NCI-H1417 (cell line): Measurements from ENCODE around the gene PLCD1.
"Not testable (repeated sequence)": the region's sequence is repeated elsewhere in the genome, so short reads cannot be mapped to it uniquely, and the experiment has no call there.

Source experiments
- DNase-seq, 3 experiments: peaks; one replicate each; lab custom pipeline; 2025; lab: John Stamatoyannopoulos, UW

The PLCD1 gene

DNA sequence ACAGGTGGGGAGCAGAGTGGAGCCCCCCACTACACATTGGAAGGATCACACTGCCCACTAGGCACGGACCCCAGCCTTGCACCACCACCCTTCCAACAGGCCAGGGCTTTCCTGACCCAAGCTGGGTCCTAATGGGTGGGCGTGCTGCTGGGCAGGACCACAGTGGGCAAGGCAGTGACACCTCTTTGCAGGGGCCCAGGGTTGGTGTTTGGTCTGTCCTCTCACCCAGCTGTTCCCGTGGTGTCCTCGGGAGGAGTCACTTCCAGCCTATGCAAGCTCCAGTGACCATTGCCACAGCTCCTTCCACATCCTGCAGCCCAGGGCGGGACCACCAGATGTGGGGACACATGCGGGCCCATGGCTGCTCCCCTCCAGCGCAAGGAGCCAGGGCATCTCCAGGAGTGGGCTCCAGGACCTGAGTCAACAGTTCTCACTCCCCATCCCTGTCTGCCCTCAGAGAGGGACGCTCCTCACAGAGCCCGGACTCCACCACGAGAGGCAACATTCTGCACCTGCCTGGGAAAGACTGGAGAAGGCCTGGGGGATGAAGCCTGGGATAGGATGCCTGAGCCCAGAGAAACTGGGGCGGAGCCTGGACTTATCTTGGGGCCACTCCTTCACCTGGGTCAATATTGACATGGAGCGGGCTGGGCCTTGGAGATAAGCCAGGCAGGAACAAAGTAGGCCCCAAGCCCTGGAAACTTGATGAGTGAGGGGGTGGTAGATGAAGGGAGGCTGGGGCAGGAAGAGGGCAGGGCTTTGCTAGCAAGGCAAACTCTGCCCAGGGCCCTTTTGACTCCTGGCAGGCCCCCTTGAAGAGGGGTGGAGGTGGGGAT, 42.7 kb downstream of the PLCD1 start:
- peak in 2 of 3 experiments; percentile 3 to 8 for DNase-seq

DNA sequence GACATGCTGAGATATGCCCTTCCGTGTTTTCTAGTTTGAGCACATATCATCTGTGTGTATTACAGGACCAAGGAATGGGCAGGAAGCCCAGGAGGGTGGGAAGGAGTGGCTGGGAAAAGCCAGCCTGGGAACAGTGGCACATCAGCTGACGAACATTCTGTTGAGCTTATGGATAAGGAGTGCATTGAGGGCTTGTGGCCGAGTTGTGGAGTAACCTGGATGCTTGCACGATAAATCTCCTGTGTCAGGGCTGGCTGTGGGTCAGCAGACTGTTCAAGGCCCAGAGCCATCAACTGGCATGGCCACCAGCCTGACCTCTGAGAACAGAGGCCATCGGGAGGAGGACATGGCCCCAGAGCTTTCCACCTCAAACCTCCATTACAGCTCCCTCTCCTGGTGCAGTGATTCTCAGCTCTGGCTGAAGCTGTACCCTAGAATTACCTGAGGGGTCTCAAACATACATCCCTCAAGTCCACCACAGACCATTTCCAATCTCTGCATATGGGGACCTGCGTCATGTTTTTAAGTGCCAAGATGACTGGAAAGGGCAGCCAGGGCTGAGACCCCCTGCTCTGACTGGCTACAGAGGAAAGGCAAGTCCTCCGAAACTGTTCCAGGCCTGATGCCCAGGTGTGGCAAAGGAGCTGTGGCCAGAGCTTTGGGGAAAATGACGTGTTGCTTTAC, 43.7 kb downstream of the PLCD1 start:
- DNase-seq = no peak

GRCh38 chr3:37984596-37984995, 44.8 kb downstream of the PLCD1 start:
- no peak for DNase-seq

- DNase-seq = no peak
Measured at GRCh38 chr3:37984051-37984450, 45.4 kb downstream of the PLCD1 start.

DNA sequence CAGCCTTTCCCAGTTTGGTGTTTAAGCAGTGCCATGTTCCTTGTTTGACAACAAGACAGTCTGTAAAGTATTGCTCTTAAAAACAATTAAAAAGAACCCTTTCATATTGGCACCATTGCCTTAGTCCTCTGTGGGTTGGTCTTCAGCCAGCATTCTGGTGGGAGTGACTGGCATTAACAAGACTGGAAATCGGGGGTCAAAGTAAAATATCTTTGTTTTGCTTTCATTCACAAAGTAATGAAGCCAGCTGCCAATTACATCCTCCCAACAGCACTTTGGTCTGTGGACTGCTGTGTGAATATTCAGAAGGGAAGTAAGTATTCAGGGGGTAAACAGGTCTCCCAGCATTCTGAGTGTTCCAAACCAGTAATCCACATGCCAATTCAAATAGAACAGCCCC, 47.1 kb downstream of the PLCD1 start:
- no peak for DNase-seq

DNA sequence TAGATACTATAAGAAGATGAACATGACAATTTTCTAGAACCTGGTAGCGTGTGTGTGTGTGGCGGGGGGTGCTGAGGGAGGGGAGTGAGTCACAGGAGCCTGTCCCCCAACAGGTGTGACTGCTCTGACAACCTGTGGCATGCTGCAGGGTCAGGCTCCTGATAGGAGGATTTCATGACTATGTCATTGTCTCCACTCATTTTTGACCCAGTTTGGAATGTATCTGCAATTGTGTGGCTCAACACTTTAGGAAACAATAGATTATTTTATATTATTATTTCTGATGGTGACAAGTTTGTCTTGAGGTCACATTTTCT, 48.1 kb downstream of the PLCD1 start:
- no peak for DNase-seq

GRCh38 chr3:37980462-37981347, 48.7 kb downstream of the PLCD1 start:
- DNase-seq = no peak

DNA sequence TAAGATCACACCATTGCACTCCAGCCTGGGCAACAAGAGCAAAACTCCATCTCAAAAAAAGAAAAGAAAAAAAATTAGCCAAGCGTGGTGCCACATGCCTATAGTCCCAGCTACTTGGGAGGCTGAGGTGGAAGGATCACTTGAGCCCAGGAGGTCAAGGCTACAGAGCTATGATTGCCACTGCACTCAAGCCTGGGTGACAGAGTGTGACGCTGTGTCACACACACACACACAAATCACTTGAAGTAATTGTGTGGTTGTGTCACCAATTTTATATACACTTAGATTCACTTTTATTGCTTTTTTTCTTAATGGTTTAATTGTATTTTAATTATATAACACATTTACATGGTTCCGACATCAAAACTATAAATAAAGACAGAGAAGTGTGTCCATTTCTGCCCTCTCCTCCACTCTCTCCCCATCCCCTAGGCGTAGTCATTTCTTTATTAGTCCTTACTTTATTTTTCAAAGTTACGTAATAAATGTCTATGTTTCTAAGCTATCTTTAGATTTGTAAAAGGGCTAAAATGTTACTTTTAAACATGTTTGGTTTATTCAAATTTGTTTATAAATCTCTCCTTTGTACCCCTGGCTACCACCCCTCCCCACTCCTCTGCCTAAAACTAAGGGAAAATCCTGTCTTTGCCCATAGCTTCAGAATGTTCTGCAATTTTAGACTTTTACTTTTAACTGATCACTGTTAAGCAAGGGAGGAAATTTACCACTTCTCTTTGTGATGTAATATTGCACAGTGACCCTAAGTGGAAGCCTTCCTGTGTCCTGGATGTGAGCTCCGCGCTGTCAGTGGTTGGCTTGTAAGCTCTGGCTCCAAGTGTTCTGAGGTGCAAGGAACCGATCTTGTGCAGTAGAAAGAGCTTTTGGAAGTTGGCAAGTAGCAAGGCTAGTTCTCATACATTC, 49.6 kb downstream of the PLCD1 start:
- no peak for DNase-seq

DNA sequence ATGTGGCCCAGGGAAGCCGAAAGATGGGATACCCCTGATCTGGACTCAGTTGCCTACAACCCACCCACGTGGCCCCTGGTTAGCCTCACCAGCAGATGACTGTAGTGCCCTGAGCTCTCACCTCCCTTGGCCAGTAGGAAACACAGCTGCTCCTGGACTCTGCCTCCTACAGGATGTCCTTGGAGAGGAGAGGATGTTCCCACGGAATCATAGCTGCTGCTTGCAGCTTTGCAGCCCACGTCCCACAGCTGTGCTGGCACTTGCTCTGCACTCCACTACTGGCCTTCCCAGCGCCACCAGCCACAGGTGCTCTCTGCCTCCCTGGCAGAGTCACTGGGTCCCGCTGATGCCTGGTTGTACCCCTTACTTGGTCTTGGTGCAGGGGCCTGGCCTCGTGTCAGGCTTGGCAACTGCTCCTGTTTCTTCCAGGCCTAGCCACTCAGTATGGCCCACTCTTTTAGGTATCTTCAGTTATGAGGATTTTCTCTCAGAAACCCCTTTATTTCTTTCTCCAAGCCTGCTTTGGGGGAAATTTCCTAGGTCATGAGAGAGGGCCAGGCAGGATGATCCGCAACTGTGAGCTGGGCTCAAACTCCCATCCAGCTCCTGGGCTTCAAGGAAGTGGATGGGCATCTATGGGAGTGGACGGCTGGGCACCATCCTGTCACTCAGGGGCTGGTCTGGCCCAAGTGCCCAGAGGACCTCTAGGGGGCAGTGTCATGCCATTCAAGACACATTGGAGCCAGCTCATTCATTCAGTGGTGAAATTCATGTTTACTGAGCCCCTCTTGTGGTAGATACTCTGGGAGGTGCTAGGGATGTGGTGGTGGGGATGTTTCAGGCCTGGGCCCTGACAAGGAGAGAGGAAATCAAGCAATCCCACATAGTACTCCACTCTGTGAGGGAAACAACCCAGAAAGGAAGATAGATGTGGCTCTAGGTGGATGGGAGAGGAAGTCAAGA, 55.0 kb downstream of the PLCD1 start:
- DNase-seq = peak in 2 of 3 experiments; percentile 1 to 29

DNA sequence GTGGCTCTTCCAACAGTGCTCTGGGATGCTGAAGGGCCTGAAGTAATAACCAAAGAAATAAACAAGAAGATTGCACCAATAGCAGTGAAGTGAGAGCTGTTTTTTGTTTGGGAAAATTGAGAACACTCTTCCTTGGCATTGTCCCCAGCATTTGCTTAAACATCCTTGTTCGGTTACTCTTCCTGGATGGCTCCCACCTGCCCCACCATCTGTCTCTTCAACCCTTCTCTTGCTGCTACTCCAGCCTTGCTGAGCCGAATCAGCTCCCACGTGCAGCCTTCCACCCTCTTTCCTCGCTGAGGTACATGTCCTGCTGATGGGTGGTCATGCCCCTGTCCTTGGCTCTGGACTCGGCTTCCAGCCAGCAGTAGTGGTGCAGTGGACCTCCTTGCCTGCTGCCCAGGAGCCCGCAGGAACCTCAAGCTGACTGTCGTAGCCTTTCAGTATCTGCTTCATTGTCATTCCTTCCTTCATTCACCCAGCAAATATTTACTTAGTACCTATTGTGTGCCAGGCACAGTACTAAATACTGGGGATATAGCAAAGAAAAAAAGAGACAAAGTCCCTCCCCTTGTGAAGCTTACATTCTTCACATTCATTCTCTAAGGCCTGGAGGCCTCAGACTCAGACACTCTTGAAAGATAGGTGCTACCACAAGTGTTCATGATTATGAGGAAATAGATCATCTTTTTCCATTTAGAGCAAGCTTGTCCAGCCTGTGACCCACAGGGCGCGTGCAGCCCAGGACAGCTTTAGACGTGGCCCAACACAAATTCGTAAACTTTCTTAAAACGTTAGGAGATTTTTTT, 56.0 kb downstream of the PLCD1 start:
- no peak for DNase-seq

- DNase-seq = not testable (repeated sequence)
Measured at GRCh38 chr3:37972056-37972455, 57.4 kb downstream of the PLCD1 start.

GRCh38 chr3:37971467-37971866, 58.0 kb downstream of the PLCD1 start:
- no peak for DNase-seq

DNA sequence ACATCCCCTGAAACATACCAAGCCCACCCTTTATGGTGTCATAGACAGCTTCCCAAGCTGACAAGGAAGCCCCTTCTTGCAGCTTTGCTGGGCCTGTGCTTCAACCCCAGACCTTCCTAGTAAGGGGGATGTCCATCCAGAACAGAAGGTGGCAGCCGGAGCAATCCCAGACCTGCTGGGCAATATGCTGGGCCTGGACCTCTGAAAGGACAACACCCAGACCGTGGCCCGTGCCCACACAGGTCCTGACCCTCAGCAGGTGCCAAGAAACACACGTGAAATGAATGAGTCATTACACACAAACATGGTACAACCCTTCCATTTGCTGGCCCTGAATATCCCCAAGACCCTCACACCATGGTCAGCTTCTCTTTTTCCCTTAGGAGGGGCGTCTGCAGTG, 58.6 kb downstream of the PLCD1 start:
- no peak for DNase-seq

DNA sequence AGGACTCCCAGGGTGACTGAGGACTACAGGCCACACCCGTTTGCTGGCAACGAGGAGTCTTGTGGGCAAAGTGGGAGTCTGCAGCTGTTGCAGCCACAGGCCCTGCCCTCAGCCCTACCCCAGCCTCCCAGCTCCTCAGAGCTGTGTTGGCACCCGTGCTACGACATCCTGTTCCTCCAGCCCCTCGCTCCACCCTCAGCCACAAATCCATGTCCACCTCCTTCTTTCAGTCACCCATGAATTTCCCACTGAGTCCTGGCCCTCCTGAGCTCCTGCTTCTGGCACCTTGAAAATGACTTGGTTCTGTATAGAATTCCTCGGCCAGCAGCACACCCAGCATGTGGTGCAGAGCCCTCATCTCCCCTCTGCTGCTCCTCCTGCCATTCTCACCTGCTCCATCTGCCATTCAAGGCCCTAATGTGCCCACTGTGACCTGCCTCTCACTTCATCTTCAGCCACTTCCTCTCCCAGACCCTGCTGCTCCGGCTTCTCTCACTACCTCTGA, 59.8 kb downstream of the PLCD1 start:
- DNase-seq = no peak

DNA sequence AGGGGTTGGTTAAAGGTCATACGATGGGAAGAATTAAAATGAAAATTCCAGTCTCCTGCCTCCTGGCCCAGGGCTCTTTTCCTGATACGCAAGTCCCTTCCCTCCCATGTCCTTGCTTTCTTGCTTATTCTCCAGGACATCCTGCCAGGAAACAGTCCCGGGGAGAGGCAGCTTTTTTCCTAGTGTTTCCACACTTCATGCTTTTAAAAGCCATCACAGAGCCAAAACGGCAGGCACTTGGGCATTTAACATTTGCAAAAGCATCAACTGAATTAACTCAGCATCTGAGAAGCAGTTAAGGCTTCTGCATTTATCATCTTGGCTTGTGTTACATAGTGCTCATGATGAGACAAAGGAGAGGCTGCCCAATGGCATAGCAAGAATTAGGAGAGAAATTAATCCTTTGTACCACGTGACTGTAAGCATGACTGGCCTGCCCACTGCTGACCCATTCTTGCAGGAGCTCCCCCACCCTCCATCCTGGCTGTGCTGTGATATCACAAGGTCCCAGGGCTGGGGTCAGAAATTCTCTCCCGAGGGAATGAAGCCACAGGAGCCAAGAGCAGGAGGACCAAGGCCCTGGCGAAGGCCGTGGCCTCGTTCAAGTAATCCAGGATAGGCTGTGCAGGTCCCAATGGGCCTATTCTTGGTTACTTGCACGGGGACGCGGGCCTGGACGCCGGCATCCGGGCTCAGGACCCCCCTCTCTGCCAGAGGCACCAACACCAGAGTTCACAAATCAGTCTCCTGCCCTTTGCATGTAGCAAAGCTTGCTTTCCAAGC, 60.4 kb downstream of the PLCD1 start:
- DNase-seq = no peak

GRCh38 chr3:37968199-37968598, 61.2 kb downstream of the PLCD1 start:
- DNase-seq = no peak

DNA sequence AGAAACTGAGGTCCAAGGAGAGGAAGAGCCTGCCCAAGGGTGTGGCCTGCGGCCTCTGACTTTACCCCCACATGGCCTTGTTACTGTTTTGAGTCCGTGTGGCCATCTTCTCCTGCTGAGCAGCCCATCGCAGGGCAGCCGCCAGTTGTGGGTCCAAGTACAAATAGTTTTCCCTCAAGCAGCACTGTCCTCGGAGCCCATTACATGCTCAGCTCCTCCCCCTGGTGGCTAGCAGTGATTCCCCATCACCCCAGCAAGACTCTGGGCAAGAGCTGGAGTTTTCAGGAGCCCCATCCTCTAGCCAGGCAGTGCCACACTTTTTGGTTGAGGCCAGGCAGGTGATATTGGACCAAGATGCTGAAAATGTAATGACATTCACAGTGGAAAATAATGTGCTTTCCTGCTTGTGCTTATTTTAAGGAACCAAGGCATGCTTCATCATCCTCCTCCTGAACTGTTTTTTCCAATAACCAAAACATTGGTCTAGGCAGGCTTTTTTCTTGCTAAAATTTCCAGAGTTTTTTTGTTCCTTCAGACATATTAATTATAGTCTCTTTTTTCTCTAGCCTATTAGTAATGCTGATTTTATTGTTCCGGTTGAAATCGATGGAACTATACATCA, 62.1 kb downstream of the PLCD1 start:
- DNase-seq = peak; percentile 3 to 37 (median 7)

DNA sequence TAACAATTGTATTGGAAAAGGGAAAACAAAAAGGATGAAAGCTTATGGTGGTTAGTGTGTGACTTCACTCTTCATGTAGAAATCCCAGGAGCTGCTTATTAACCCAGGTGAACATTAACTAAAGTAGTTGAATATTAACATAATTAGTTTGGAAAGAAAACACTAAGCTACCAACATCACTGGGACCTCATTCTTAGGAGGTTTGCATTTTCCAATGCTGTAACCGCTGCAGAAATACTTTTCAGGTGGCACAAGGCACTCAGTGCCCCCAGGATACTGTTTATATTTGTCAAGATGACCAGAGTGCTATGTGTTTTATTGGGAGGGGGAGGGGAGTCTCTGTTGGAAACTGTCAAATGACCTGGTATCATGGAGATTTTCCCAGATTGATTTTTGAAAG, 64.7 kb downstream of the PLCD1 start:
- DNase-seq = peak in 1 of 3 experiments; percentile 4
